Stimulated activated effector memory CD8-positive, alpha-beta T cell treated with anti-CD3 and anti-CD28 coated beads, Interleukin-12 subunit alpha, Interleukin-12 subunit beta, amount 100 ng/mL, for 72 hours (primary cell): ENCODE results near the gene DGKI.
"Not testable (repeated sequence)": the region's sequence is repeated elsewhere in the genome, so short reads cannot be mapped to it uniquely, and the experiment has no call there.

Experiments used
- ATAC-seq: fragments of 150-1000 bp; cut with Tn5 transposase; 2 replicates; pipeline ENCODE4 v1.10.0; 2021
- DNase-seq, 2 donors: peaks; one replicate each; pipeline ENCODE4 v3.0.0; 2021 to 2022; ENCODE audit warnings: low spot score in 2 of 2
- H3K27ac Mint-ChIP-seq: one replicate; pipeline ENCODE4 v1.8.0; 2022; ENCODE audit warnings: mild to moderate bottlenecking, mixed read lengths
- H3K36me3 Mint-ChIP-seq: one replicate; pipeline ENCODE4 v1.8.0; 2022; ENCODE audit warnings: mild to moderate bottlenecking, mixed read lengths
- H3K4me1 Mint-ChIP-seq: one replicate; pipeline ENCODE4 v1.8.0; 2022; ENCODE audit warnings: mixed read lengths
- H3K4me3 Mint-ChIP-seq: one replicate; pipeline ENCODE4 v1.8.0; 2022; ENCODE audit warnings: mild to moderate bottlenecking, mixed read lengths
- H3K9me3 Mint-ChIP-seq: one replicate; pipeline ENCODE4 v1.8.0; 2022; ENCODE audit warnings: mixed read lengths

The DGKI gene

GRCh38 chr7:137717045-137717444 lies 129.7 kb downstream of the DGKI start:
- ATAC-seq: no peak
- Mint-ChIP-seq H3K9me3 (no peaks in the 10 kb centered on the region), H3K27ac (no peak overlapping the region), H3K36me3 (no peaks in the 10 kb centered on the region), H3K4me3 (no peak overlapping the region), H3K4me1 (no peaks in the 10 kb centered on the region)
- no peak for DNase-seq

- no peak overlapping the region for H3K4me3 Mint-ChIP-seq
- H3K36me3 Mint-ChIP-seq: no peaks in the 10 kb centered on the region
- ATAC-seq (no peak), DNase-seq (no peak)
- H3K9me3 Mint-ChIP-seq: no peaks in the 10 kb centered on the region
- H3K4me1 Mint-ChIP-seq: no peaks in the 10 kb centered on the region
- H3K27ac Mint-ChIP-seq: no peak overlapping the region
Observed at GRCh38 chr7:137716061-137716460, 130.7 kb downstream of the DGKI start.

- DNase-seq (no peak), ATAC-seq (no peak)
Observed at GRCh38 chr7:137715533-137715932, 131.2 kb downstream of the DGKI start.

GRCh38 chr7:137715121-137715520 lies 131.7 kb downstream of the DGKI start:
- H3K36me3 Mint-ChIP-seq: no peaks in the 10 kb centered on the region
- ATAC-seq (no peak), DNase-seq (no peak)
- H3K9me3 Mint-ChIP-seq: no peaks in the 10 kb centered on the region
- H3K4me1 Mint-ChIP-seq: no peaks in the 10 kb centered on the region
- no peak overlapping the region for H3K4me3 Mint-ChIP-seq
- H3K27ac Mint-ChIP-seq: no peak overlapping the region

More at GRCh38 chr7:137715533-137715932, 131.2 kb downstream of the DGKI start:
- Mint-ChIP-seq H3K4me3 (no peak overlapping the region), H3K4me1 (no peaks in the 10 kb centered on the region), H3K36me3 (no peaks in the 10 kb centered on the region), H3K27ac (no peak overlapping the region), H3K9me3 (no peaks in the 10 kb centered on the region)

GRCh38 chr7:137706330-137706729 lies 140.4 kb downstream of the DGKI start:
- H3K4me1 Mint-ChIP-seq, DNase-seq, H3K4me3 Mint-ChIP-seq, ATAC-seq, H3K36me3 Mint-ChIP-seq, H3K27ac Mint-ChIP-seq: not testable (repeated sequence)
- peaks cover 13% of the 10 kb centered on the region for H3K9me3 Mint-ChIP-seq

GRCh38 chr7:137704723-137705122 lies 142.1 kb downstream of the DGKI start:
- Mint-ChIP-seq H3K4me1 (no peaks in the 10 kb centered on the region), H3K4me3 (no peak overlapping the region), H3K9me3 (peaks cover 13% of the 10 kb centered on the region), H3K27ac (no peak overlapping the region), H3K36me3 (no peaks in the 10 kb centered on the region)
- ATAC-seq (no peak), DNase-seq (no peak)

- H3K4me1 Mint-ChIP-seq: no peaks in the 10 kb centered on the region
- H3K9me3 Mint-ChIP-seq: peaks cover 13% of the 10 kb centered on the region
- no peak for DNase-seq
- H3K4me3 Mint-ChIP-seq: no peak overlapping the region
- ATAC-seq: no peak
- H3K36me3 Mint-ChIP-seq: no peaks in the 10 kb centered on the region
- no peak overlapping the region for H3K27ac Mint-ChIP-seq
Observed at GRCh38 chr7:137703291-137704010, 143.3 kb downstream of the DGKI start.

GRCh38 chr7:137696988-137697387 lies 149.8 kb downstream of the DGKI start:
- ATAC-seq (no peak), DNase-seq (no peak)
- Mint-ChIP-seq H3K4me3 (no peak overlapping the region), H3K9me3 (no peaks in the 10 kb centered on the region), H3K4me1 (no peaks in the 10 kb centered on the region), H3K27ac (no peak overlapping the region), H3K36me3 (no peaks in the 10 kb centered on the region)

GRCh38 chr7:137696376-137696775 lies 150.4 kb downstream of the DGKI start:
- ATAC-seq (no peak), DNase-seq (no peak)
- Mint-ChIP-seq H3K36me3 (no peaks in the 10 kb centered on the region), H3K4me1 (no peaks in the 10 kb centered on the region), H3K27ac (no peak overlapping the region), H3K9me3 (no peaks in the 10 kb centered on the region), H3K4me3 (no peak overlapping the region)

- no peak for DNase-seq
- H3K9me3 Mint-ChIP-seq: no peaks in the 10 kb centered on the region
- ATAC-seq: no peak
- H3K36me3 Mint-ChIP-seq: no peaks in the 10 kb centered on the region
- no peak overlapping the region for H3K27ac Mint-ChIP-seq
- H3K4me1 Mint-ChIP-seq: no peaks in the 10 kb centered on the region
- no peak overlapping the region for H3K4me3 Mint-ChIP-seq
Observed at GRCh38 chr7:137695942-137696341, 150.8 kb downstream of the DGKI start.

- Mint-ChIP-seq H3K27ac (no peak overlapping the region), H3K36me3 (no peaks in the 10 kb centered on the region), H3K4me1 (no peaks in the 10 kb centered on the region), H3K4me3 (no peak overlapping the region), H3K9me3 (no peaks in the 10 kb centered on the region)
- ATAC-seq: no peak
- no peak for DNase-seq
Observed at GRCh38 chr7:137695494-137695893, 151.3 kb downstream of the DGKI start.

GRCh38 chr7:137694405-137694804 lies 152.4 kb downstream of the DGKI start:
- DNase-seq: no peak
- ATAC-seq: no peak
- H3K27ac Mint-ChIP-seq: no peak overlapping the region
- no peaks in the 10 kb centered on the region for H3K36me3 Mint-ChIP-seq
- H3K4me3 Mint-ChIP-seq: no peak overlapping the region
- no peaks in the 10 kb centered on the region for H3K4me1 Mint-ChIP-seq
- no peaks in the 10 kb centered on the region for H3K9me3 Mint-ChIP-seq

- H3K4me1 Mint-ChIP-seq: no peaks in the 10 kb centered on the region
- ATAC-seq: no peak
- H3K4me3 Mint-ChIP-seq: no peak overlapping the region
- H3K36me3 Mint-ChIP-seq: no peaks in the 10 kb centered on the region
- H3K27ac Mint-ChIP-seq: no peak overlapping the region
- no peak for DNase-seq
- no peaks in the 10 kb centered on the region for H3K9me3 Mint-ChIP-seq
Observed at GRCh38 chr7:137692399-137692798, 154.4 kb downstream of the DGKI start.

GRCh38 chr7:137691566-137691965 lies 155.2 kb downstream of the DGKI start:
- no peak for DNase-seq
- Mint-ChIP-seq H3K9me3 (no peaks in the 10 kb centered on the region), H3K4me1 (no peaks in the 10 kb centered on the region), H3K27ac (no peak overlapping the region), H3K4me3 (no peak overlapping the region), H3K36me3 (no peaks in the 10 kb centered on the region)
- ATAC-seq: no peak

GRCh38 chr7:137690635-137691034 lies 156.1 kb downstream of the DGKI start:
- DNase-seq (no peak), ATAC-seq (no peak)
- no peak overlapping the region for H3K4me3 Mint-ChIP-seq
- no peak overlapping the region for H3K27ac Mint-ChIP-seq
- H3K9me3 Mint-ChIP-seq: no peaks in the 10 kb centered on the region
- no peaks in the 10 kb centered on the region for H3K36me3 Mint-ChIP-seq
- no peaks in the 10 kb centered on the region for H3K4me1 Mint-ChIP-seq

GRCh38 chr7:137689761-137690160 lies 157.0 kb downstream of the DGKI start:
- Mint-ChIP-seq H3K4me1 (no peaks in the 10 kb centered on the region), H3K4me3 (no peak overlapping the region), H3K9me3 (no peaks in the 10 kb centered on the region), H3K36me3 (no peaks in the 10 kb centered on the region), H3K27ac (no peak overlapping the region)
- DNase-seq (no peak), ATAC-seq (no peak)
